Right ventricle myocardium inferior (tissue), 1 donor: ENCODE results near the gene ANO10. TPM values are rescaled to one million over a fixed set of nuclear protein-coding genes. Genes with fewer than 3 reads are reported as not detected.
"Not testable (repeated sequence)": the region's sequence is repeated elsewhere in the genome, so short reads cannot be mapped to it uniquely, and the experiment has no call there.

Experiments used
- ATAC-seq: fragments of 200-7000 bp; cut with Tn5 transposase; one replicate; pipeline ENCODE4 v1.9.1; 2020; ENCODE audit warnings: mild to moderate bottlenecking, moderate library complexity
- DNase-seq: peaks from one replicate; pipeline ENCODE4 v3.0.0; 2021; ENCODE audit errors: missing footprints
- intact Hi-C: fragments of 100-400 bp; cut with DNase I; formaldehyde crosslinking; loops from one replicate; pipeline ENCODE4 v1.11.0; 2022
- long read RNA-seq: library from polyadenylated mRNA; unstranded; transcript quantifications from one replicate; pipeline ENCODE4 v2.0.0, GENCODE V29; 2021
- total RNA-seq: library from RNA; stranded (reverse); fragmentation: NEBNext Ultra II Directional; extraction: Animal tissue kit (Norgen Biotek cat#: 25700); gene quantifications from one replicate; pipeline ENCODE4 v1.2.1, GENCODE V29; 2021
- donor health status: DM: no; HTN: yes; CAD: no; lungs with severe emphysema.

The ANO10 gene
- 12.3 TPM for total RNA-seq
- long read RNA-seq, transcript ANO10-201 (13 exons, 3,212 nt) = major isoform, 12 of 17 reads
- long read RNA-seq, partial matches to known transcripts = 0 of 17 reads
- long read RNA-seq, other reads (novel, unspliced or antisense) = 3 of 17 reads

DNA sequence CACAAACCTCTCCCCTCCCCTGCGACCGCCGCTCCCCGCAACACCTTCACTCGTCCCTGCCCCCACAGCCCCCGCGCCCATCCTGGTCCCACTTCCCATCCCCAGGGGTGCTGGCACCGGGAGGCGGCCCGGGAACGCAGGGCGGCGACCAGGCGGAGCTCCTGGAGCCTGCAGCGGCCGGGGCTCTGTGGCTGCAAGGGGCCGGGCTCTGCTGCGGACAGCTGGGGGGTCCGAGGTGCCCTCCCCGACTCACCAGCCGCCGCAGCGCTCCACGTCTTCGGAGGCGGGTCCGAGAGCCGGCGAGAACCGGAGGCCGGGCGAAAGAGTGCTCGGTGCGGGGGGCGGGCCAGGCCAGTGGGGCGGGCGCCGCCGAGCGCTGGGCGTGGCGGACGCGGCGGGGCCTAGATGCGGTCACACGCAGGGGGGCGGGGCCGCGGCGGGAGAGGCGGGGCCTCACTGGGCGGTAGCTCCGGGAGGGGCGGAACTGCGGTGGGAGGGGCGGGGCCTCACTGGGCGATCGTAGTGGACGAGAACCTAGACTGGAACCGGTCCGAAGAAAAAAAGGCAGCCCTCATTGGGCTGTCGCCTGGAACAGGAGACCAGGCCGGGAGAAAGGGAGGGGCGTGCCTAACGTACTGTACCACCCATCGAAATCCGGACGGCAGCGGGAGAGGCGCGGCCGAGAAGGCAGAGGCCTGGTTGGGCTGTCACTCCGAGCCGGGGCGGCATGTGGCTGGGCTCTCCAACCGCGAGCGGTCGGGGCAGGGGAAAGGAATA is at the start of gene ANO10:
Gene ANO10 (minus strand): TSS at position 356 of the 777 bp plus-strand sequence. CDS start 16,159 bp downstream, outside the sequence.
- peak; percentile 99 for ATAC-seq
- intact Hi-C loops = loop anchor here (2.0 to 5.0 kb wide), 2 partner anchors 69 to 150 kb away; partner anchors contain the start of gene ABHD5

DNA sequence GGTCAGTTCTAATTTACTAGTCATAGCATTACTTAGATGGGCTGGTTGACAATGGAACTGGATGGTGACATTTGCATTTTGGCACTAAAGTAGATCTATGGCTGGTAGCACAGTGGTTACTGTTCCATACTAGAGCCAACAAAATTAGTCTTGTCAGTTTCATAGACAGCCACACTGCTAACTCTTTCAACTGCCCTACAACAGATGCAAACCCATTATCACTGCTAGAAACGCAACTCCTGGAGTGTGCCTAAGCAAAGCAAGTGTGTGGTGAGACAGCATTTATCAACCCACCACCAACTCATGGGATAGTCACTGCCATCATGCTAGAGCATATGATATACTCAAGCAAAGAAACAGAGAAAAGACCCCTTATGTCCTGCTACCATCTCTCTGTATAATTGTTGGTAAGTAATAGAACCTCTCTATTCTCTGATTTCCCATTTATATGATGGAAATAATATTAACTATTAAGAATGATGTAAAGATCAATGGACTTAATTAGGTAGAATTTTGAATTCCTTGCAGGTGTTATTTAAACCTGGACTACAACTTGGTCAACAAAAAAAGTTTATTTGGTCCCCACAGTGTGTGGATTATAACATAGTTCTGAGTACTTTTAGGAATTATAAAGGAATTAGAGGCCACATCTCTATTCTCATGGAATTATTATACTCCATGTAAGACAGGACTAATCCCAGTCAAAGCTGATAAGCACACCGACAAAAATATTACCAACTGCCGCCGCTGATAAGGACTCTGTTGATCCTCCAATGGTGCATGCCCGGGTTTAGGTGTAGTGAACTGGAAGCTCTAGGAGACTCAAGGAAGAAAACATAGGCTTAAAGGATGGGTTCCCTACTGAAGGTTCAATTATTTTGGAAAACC is 49.1 kb upstream of the ANO10 start:
- ATAC-seq = no peak
- intact Hi-C loops = no loop called here
- no peak for DNase-seq

More for the DNA sequence above, at the start of gene ANO10:
- DNase-seq = peak; percentile 99

DNA sequence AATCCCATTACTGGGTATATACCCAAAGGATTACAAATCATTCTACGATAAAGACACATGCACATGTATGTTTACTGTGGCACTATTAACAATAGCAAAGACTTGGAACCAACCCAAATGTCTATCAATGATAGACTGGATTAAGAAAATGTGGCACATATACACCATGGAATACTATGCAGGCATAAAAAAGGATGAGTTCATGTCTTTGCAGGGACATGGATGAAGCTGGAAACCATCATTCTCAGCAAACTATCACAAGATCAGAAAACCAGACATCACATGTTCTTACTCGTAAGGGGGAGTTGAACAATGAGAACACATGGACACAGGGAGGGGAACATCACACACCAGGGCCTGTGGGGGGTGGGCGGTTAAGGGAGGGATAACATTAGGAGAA is 43.2 kb upstream of the ANO10 start:
- intact Hi-C loops = not testable (repeated sequence)

DNA sequence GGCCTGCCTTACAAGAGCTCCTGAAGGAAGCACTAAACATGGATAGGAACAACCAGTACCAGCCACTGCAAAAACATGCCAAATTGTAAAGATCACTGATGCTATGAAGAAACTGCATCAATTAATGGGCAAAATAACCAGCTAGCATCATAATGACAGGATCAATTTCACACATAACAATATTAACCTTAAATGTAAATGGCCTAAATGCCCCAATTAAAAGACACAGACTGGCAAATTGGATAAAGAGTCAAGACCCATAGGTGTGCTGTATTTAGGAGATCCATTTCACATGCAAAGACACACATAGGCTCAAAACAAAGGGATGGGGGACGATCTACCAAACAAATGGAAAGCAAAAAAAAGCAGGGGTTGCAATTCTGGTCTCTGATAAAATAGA is 39.6 kb upstream of the ANO10 start:
- intact Hi-C loops, DNase-seq, ATAC-seq: not testable (repeated sequence)

More for the DNA sequence above, 43.2 kb upstream of the ANO10 start:
- ATAC-seq, DNase-seq: not testable (repeated sequence)

GRCh38 chr3:43659250-43659880 is 37.6 kb upstream of the ANO10 start:
- ATAC-seq = no peak
- intact Hi-C loops = no loop called here

GRCh38 chr3:43656390-43656789 is 34.6 kb upstream of the ANO10 start:
- intact Hi-C loops, ATAC-seq, DNase-seq: not testable (repeated sequence)

More at GRCh38 chr3:43659250-43659880, 37.6 kb upstream of the ANO10 start:
- no peak for DNase-seq

GRCh38 chr3:43650345-43650744 is 28.5 kb upstream of the ANO10 start:
- intact Hi-C loops = no loop called here
- DNase-seq (no peak), ATAC-seq (no peak)

DNA sequence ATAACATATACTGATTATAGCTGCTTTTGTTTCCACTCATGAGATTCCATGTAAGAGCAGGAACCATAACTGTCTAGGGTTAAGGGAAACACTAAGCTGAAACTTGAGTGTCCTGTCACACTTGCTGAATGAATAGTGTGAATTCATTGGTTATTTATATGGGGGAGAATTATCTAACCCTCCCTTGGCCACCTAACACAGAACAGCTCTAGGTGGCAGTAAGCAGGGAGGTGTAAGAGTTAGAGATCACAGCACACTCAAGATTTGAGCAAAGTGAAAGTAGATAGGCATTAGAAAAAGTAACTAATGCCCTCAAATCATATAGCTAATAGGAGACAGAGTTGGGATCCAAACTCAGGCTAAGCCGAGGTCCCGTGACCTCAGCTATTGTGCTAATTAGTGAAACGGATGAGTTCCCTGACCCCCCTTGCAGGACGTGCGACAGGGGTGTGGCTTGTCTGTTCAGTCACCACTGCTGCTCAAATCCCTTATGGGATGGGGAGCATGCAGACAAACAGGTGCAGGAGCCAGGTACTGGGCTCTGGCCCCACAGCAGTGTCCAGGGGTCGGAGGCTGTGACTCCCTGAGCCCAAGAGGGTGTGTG is 27.7 kb upstream of the ANO10 start:
- DNase-seq (no peak), ATAC-seq (no peak)
- intact Hi-C loops = no loop called here

DNA sequence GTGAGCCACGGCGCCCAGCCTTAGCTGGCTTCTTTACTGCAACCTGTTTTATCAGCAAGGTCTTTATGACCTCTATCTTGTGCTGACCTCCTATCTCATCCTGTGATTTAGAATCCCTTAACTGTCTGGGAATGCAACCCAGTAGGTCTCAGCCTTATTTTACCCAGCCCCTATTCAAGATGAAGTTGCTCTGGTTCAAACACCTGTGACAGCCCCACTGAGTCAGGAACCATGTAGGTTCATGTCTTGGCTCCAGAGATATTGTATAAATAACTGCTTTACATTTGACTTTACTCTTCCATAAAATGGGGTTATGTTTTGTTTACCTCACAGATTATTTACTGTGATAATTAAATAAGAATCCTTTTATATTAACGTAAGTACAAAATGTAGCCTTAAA is 27.1 kb upstream of the ANO10 start:
- ATAC-seq = no peak
- intact Hi-C loops = no loop called here

GRCh38 chr3:43647331-43648166 is 25.7 kb upstream of the ANO10 start:
- intact Hi-C loops = no loop called here
- ATAC-seq = peak; percentile 56
- no peak for DNase-seq

More for the DNA sequence above, 27.1 kb upstream of the ANO10 start:
- DNase-seq = no peak

- intact Hi-C loops = no loop called here
- ATAC-seq = no peak
These were observed 22.6 kb upstream of the ANO10 start for GRCh38 chr3:43644443-43644842.

GRCh38 chr3:43641306-43642114 is 19.7 kb upstream of the ANO10 start:
- DNase-seq (no peak), ATAC-seq (no peak)
- intact Hi-C loops = no loop called here

More at GRCh38 chr3:43644443-43644842, 22.6 kb upstream of the ANO10 start:
- no peak for DNase-seq

GRCh38 chr3:43640681-43641080 is 18.9 kb upstream of the ANO10 start:
- intact Hi-C loops = no loop called here
- no peak for ATAC-seq
- DNase-seq = no peak

GRCh38 chr3:43638594-43639447 is 17.0 kb upstream of the ANO10 start:
- intact Hi-C loops = no loop called here
- no peak for DNase-seq
- ATAC-seq = no peak

- intact Hi-C loops = no loop called here
- DNase-seq = no peak
- ATAC-seq = no peak
These were observed 15.9 kb upstream of the ANO10 start for GRCh38 chr3:43637702-43638101.

DNA sequence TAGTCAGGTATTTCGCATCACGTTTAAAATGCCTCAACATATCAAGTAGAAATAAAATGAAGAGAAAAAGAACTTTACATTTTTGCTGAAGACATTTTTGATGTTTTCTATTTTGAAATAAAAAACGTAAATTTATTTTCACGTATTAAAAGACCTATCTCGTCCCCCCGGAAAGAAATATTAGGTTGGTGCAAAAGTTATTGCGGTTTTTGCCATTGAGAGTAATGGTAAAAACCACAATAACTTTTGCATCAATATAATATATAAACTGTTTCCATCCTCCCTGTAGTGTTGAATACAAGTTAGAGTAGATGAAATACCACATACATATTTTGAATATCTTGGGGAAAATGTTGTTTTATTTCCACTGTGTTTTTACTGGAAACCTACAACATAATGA is 11.2 kb upstream of the ANO10 start:
- DNase-seq (no peak), ATAC-seq (no peak)
- intact Hi-C loops = no loop called here
